Hepatocyte (in vitro differentiated cells): Measurements from ENCODE around the gene ALB. TPM values are rescaled to one million over a fixed set of nuclear protein-coding genes. Genes with fewer than 3 reads are reported as not detected.
A peak's percentile ranks its signal among the peaks of the same experiment; 100 is the strongest.

Experiments used
- DNase-seq: peaks from one replicate; pipeline ENCODE4 v3.0.0-alpha.2; 2016; ENCODE audit warnings: low spot score
- H2AFZ ChIP-seq: fragments of 200-600 bp; sonication (generic); 2 replicates; pipeline ENCODE4 v1.6.0; 2016; ENCODE audit warnings: antibody characterized with exemption, mild to moderate bottlenecking
- H3K27ac ChIP-seq: fragments of 200-600 bp; sonication (generic); 2 replicates; pipeline ENCODE4 v1.5.1; 2016; ENCODE audit warnings: mild to moderate bottlenecking
- H3K27me3 ChIP-seq: fragments of 200-600 bp; sonication (generic); 2 replicates; pipeline ENCODE4 v1.6.1; 2016
- H3K36me3 ChIP-seq: fragments of 200-600 bp; sonication (generic); replicated peaks from 2 replicates; pipeline ENCODE4 v1.5.1; 2016; ENCODE audit warnings: low read depth; ENCODE audit not compliant: insufficient read depth
- H3K4me1 ChIP-seq: fragments of 200-600 bp; sonication (generic); 2 replicates; pipeline ENCODE4 v1.5.1; 2016; ENCODE audit warnings: mild to moderate bottlenecking, moderate library complexity; ENCODE audit not compliant: insufficient read depth
- H3K4me2 ChIP-seq: fragments of 200-600 bp; sonication (generic); 2 replicates; pipeline ENCODE4 v1.6.0; 2016
- H3K4me3 ChIP-seq: fragments of 200-600 bp; sonication (generic); 2 replicates; pipeline ENCODE4 v1.5.1; 2016; ENCODE audit warnings: mild to moderate bottlenecking
- H3K79me2 ChIP-seq: fragments of 200-600 bp; sonication (generic); 2 replicates; pipeline ENCODE4 v1.6.0; 2017; ENCODE audit warnings: mild to moderate bottlenecking
- H3K9me2 ChIP-seq: fragments of 200-600 bp; sonication (generic); replicated peaks from 2 replicates; pipeline ENCODE4 v1.6.0; 2017; ENCODE audit warnings: mild to moderate bottlenecking; ENCODE audit not compliant: insufficient read depth
- H3K9me3 ChIP-seq: fragments of 200-600 bp; sonication (generic); 2 replicates; pipeline ENCODE4 v1.5.1; 2016; ENCODE audit warnings: low read depth, mild to moderate bottlenecking
- H4K20me1 ChIP-seq: fragments of 200-600 bp; sonication (generic); 2 replicates; pipeline ENCODE4 v1.6.0; 2016; ENCODE audit warnings: mild to moderate bottlenecking; ENCODE audit not compliant: insufficient read depth, poor library complexity, severe bottlenecking
- EZH2 ChIP-seq: fragments of 200-600 bp; sonication (generic); IDR thresholded peaks from 2 replicates; pipeline ENCODE4 v1.6.1; 2016; ENCODE audit warnings: antibody characterized with exemption, mild to moderate bottlenecking, borderline replicate concordance
- EZH2phosphoT487 ChIP-seq: fragments of 200-600 bp; sonication (generic); IDR thresholded peaks from one replicate; pipeline ENCODE4 v1.6.1; 2018; ENCODE audit warnings: antibody characterized with exemption, mild to moderate bottlenecking, low read depth, moderate library complexity; ENCODE audit not compliant: unreplicated experiment, severe bottlenecking
- WGBS: methylation state at CpG from one replicate; pipeline ENCODE4 v1.1.6; 2016; ENCODE audit warnings: low lambda C conversion rate; ENCODE audit errors: missing lambda C conversion rate; 5-methylcytosine and 5-hydroxymethylcytosine counted together
- polyA plus RNA-seq: library from polyadenylated mRNA; unstranded; fragments of >200 nt; fragmentation: Nextera tagmentation; extraction: Ambion mirVana; gene quantifications from 2 replicates; pipeline ENCODE4 v1.2.1, GENCODE V29; 2016
- total RNA-seq: library from RNA; depleted of rRNA; stranded (reverse); fragments of >200 nt; gene quantifications from 2 replicates; pipeline ENCODE4 v1.2.3, GENCODE V29; 2014
- TF ChIP-seq, protein P1 (sequence below): fragments of 200-600 bp; sonication (generic); IDR thresholded peaks from 2 replicates; pipeline ENCODE4 v1.5.1; 2016; ENCODE audit warnings: antibody characterized with exemption, mild to moderate bottlenecking; ENCODE audit not compliant: poor library complexity

The ALB gene
- total and polyA plus RNA-seq, 2 experiments from 2014 or later = 11,384 to 26,686 TPM

- Histone ChIP-seq H3K9me2 (no peaks in the 10 kb centered on the region), H3K79me2 (no peaks in the 10 kb centered on the region), H2AFZ (no peak overlapping the region), H3K36me3 (no peaks in the 10 kb centered on the region), H3K4me3 (no peak overlapping the region), H4K20me1 (no peaks in the 10 kb centered on the region), H3K27me3 (no peaks in the 10 kb centered on the region), H3K4me2 (peak overlapping the region; percentile 66), H3K9me3 (no peaks in the 10 kb centered on the region), H3K27ac (peak overlapping the region; percentile 59), H3K4me1 (peaks cover 19% of the 10 kb centered on the region)
- no peak for TF ChIP-seq EZH2
- no peak for DNase-seq
Observed at GRCh38 chr4:73391774-73392173, 12.3 kb upstream of the ALB start.

DNA sequence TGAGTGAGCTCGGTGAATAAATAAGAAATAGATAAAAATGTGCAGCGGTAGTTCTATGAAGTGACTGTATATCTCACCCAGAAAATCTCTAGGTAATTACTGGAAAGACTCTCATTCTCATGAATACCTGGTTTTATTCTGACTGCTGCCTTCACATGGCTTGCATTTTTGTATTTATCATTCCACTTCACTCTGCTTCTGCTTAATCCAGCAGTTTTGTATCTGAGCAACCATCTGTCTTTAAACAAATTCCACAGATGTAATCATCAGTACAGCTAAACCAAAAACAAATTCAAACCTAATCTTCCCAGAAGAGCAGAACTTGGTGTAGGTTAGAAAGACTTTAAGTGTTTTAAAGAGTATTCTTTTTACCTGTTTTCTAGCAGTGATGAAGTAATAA lies 11.2 kb upstream of the ALB start:
- Histone ChIP-seq H3K27me3 (no peaks in the 10 kb centered on the region), H3K9me3 (no peaks in the 10 kb centered on the region)
- no peak for DNase-seq

GRCh38 chr4:73396304-73396703 lies 7.8 kb upstream of the ALB start:
- H4K20me1 ChIP-seq = no peaks in the 10 kb centered on the region
- H3K79me2 ChIP-seq = no peaks in the 10 kb centered on the region
- no peak overlapping the region for H3K4me2 ChIP-seq
- H3K27me3 ChIP-seq = no peaks in the 10 kb centered on the region
- no peak overlapping the region for H2AFZ ChIP-seq
- no peaks in the 10 kb centered on the region for H3K9me2 ChIP-seq
- TF ChIP-seq EZH2phosphoT487 = no peak
- TF ChIP-seq, protein P1, sequence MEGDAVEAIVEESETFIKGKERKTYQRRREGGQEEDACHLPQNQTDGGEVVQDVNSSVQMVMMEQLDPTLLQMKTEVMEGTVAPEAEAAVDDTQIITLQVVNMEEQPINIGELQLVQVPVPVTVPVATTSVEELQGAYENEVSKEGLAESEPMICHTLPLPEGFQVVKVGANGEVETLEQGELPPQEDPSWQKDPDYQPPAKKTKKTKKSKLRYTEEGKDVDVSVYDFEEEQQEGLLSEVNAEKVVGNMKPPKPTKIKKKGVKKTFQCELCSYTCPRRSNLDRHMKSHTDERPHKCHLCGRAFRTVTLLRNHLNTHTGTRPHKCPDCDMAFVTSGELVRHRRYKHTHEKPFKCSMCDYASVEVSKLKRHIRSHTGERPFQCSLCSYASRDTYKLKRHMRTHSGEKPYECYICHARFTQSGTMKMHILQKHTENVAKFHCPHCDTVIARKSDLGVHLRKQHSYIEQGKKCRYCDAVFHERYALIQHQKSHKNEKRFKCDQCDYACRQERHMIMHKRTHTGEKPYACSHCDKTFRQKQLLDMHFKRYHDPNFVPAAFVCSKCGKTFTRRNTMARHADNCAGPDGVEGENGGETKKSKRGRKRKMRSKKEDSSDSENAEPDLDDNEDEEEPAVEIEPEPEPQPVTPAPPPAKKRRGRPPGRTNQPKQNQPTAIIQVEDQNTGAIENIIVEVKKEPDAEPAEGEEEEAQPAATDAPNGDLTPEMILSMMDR = no peak
- TF ChIP-seq EZH2 = no peak
- 87% methylated on average over 1 of the region's 1 CpG for WGBS
- no peak overlapping the region for H3K27ac ChIP-seq
- DNase-seq = no peak
- H3K4me1 ChIP-seq = peaks cover 25% of the 10 kb centered on the region
- H3K4me3 ChIP-seq = no peak overlapping the region
- H3K9me3 ChIP-seq = no peaks in the 10 kb centered on the region
- H3K36me3 ChIP-seq = no peaks in the 10 kb centered on the region

More for the DNA sequence above, 11.2 kb upstream of the ALB start:
- H3K4me3 ChIP-seq = no peak overlapping the region
- peak overlapping the region; percentile 66 for H3K4me2 ChIP-seq
- TF ChIP-seq EZH2phosphoT487 (no peak), EZH2 (no peak)
- TF ChIP-seq, protein P1 = no peak
- H3K9me2 ChIP-seq = no peaks in the 10 kb centered on the region
- H4K20me1 ChIP-seq = no peaks in the 10 kb centered on the region
- H3K4me1 ChIP-seq = peaks cover 28% of the 10 kb centered on the region
- H3K79me2 ChIP-seq = no peaks in the 10 kb centered on the region
- peak overlapping the region; percentile 59 for H3K27ac ChIP-seq
- no peaks in the 10 kb centered on the region for H3K36me3 ChIP-seq
- WGBS = 67% methylated on average over 2 of the region's 2 CpGs
- no peak overlapping the region for H2AFZ ChIP-seq

DNA sequence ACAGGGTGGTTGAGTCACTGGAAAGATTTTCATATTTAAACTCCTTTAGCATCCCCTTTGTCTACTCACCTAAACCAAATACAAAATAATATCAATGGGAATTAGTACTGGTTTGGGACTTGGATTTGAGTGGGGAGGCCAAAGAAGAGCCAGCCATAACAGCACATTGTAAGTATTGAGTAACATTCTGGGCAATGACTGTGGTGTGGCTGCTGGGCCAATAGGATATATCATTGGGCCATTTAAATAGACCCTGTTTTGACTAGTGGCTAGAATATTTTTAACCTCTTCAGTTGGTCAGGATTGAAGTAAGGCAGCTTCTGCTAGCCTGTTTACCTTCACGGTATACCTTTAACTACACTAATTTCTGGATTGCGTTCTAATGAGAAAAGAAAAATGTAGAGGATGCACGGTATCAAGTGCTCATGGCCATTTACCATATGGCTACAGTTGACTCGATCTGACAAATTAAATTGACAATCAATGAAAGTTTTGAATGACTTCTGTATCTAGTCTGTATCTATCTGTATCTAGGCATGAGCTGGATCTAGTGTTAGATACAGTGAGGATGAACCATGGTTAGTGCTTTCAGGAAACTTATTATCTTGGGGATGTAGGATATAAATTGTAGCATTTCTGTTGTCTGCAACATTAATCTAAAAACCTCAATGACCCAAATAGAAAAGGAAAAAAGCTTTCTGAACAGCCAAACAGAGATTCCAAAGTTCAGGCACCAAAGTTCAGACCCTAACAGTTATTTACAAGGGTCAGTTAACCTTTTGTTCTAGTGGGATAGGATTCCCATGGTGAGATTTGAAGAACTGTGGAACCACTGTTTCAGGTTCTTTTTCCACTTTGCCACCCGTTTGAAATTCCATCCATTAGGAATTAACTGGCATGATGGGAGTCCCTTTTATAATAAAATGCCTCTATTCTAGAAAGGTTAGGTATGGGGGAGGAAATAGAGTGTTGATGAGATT lies 6.8 kb upstream of the ALB start:
- Histone ChIP-seq H2AFZ (no peak overlapping the region), H3K4me1 (peaks cover 25% of the 10 kb centered on the region), H3K4me3 (no peak overlapping the region), H3K27me3 (no peaks in the 10 kb centered on the region), H3K9me3 (no peaks in the 10 kb centered on the region), H3K4me2 (no peak overlapping the region), H3K9me2 (no peaks in the 10 kb centered on the region), H3K36me3 (no peaks in the 10 kb centered on the region), H4K20me1 (no peaks in the 10 kb centered on the region), H3K79me2 (no peaks in the 10 kb centered on the region), H3K27ac (peak overlapping the region; percentile 22)
- TF ChIP-seq EZH2phosphoT487 (no peak), EZH2 (no peak)
- TF ChIP-seq, protein P1 = no peak
- DNase-seq = no peak
- 84% methylated on average over 5 of the region's 5 CpGs for whole genome bisulfite sequencing
